ENCODE results near the gene WASF2.
"Not testable (repeated sequence)": the region's sequence is repeated elsewhere in the genome, so short reads cannot be mapped to it uniquely, and the experiment has no call there.

WASF2 gene

DNA sequence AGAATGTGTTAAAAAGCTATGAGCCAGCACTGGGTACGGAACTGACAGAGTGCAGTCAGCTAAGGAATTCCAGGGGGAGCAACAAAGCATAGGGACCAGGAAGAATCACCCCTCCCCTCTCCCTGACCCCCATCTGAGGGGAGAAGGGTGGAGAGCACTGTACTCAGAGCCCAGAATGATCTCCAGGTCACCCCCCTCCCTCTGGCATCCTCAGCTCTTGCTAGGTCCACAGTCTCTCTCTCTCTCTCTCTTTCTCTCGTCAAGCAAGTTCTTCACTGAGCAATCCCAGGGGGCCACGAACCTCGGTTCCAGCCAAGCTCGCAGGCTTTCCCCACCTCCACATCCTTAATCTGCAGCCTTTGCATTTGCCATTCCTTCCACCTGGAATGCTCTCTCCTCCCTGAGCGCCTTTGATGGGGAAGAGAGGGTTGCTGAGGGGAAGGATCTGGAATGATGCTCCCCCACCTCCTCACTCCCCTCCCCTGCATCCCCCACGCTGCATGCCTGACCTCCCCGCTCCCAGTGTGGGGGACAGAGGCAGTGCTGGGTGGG, 6.7 kb upstream of the WASF2 start:
- DNase-seq (ENCODE audit: low spot score): no peak

- no peak for DNase-seq (ENCODE audit: low spot score)
These were observed 2.8 kb upstream of the WASF2 start for GRCh38 chr1:27492796-27493195.

DNA sequence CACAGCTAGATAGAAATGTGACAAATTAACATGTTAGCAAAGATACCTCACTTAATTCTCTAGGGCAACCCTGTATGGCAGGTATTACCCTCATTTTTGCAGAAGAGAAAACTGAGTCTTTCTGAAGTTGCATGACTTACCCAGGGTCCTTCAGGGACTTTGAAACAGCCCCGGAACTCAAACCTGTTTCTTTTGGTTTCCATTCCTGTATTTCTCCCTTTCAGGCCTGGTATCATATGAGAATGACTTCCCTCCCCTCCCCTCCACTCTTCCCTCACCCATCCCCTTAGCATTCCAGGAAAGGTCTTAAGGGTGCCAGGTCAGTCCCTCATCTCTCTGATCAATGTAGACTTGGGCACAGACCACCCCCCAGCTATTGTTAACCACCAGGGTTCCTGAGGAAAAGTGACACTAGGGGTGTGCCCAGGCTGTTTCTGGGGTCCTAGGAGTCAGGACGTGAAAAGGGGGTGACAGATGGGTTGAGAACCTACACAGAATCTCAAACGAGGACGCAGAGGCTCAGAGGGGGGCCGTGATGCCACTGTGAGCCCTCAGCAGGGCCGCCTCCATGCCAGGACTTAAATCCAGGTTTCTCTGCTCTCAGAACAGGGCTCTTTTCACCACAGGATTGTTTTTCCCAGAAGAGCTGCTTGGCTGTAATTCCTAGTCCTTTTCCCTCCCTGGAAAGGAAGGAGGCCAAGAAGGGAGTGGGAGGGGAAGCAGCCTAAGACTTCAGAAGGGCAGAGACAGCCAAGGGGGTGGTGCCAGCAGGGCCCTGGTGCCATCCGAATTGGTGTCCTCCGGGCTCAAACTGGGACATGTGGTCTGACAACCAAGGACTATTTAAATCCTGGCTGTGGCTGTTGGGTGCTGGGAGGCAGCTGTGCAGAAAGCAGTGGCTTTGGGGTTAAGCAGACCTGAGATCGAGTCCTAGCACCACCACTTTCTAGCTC, 2.1 kb upstream of the WASF2 start:
- peak; percentile 84 for DNase-seq (ENCODE audit: low spot score)

DNA sequence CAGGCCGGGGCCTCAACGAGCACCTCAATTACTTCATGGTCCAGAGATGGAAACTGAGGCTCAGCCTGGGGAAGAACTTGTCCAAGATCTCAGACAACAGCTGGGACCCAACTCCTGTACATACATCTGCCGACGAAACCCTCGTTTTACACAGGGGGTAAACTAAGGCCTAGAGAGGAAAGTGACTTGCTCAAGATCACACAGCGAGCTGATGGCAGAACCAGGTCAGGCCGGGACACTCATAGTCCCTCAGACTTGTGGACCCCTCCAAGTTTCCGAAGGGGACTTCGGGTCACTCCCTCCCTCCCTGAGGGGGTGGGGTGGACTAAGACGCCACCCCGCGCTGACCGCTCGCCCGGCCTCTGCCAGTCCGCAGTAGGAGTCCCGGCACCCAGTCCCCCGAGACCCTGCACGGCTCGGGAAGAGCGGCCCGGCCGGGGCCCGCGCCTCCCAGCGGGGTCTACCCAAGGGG, 430 bp downstream of the WASF2 start:
- peak; percentile 25 for DNase-seq (ENCODE audit: low spot score)

GRCh38 chr1:27487966-27488884, 1.7 kb downstream of the WASF2 start:
- DNase-seq (ENCODE audit: low spot score): peak; percentile 33

DNA sequence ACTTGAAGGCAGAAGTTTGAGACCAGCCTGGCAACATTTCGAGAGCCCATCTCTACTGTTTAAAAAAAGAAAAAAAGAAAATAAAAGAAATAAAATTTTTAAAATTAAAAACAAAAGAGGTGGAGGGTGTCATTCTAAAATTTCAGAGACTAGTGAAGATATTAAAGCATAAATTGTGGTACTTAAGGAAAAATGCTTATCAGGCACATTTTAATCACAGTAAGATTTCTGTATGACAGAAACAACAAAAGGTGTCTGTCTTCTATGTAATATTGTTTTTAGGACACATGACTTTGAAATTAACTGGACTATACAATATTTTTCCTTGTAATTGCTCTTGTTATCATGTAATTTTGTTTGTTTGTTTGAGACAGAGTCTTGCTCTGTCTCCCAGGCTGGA, 4.6 kb downstream of the WASF2 start:
- DNase-seq (ENCODE audit: low spot score): no peak

GRCh38 chr1:27483659-27484058, 6.3 kb downstream of the WASF2 start:
- DNase-seq (ENCODE audit: low spot score): no peak

DNA sequence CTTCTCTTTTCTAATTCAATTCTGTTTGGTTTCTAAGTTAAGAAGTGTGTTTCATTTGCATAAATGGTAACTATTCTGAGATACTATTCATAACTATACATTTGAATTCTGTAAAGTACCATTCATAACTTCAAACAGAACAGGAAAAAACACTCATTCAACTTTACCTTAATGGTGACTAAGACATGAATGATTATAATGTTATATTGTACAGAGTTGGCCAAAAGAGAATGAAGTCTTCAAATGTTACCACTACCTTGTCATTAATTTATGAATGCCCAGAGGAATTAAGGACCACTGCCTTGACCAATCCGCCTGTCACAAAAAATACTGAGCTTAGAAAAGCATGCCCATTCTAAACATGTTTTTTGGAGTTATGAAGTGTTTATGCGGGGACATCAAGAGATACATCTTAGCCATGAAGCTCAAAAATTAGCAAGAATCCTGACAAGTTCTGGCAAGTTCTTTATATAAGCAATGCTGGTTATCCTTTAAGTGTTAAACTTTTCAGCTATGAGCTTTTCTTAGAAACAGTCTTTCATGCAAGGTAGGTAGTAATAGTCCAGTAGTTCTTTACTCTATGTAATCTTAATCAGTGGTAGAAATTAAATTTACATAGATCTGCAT, 7.9 kb downstream of the WASF2 start:
- no peak for DNase-seq (ENCODE audit: low spot score)

DNA sequence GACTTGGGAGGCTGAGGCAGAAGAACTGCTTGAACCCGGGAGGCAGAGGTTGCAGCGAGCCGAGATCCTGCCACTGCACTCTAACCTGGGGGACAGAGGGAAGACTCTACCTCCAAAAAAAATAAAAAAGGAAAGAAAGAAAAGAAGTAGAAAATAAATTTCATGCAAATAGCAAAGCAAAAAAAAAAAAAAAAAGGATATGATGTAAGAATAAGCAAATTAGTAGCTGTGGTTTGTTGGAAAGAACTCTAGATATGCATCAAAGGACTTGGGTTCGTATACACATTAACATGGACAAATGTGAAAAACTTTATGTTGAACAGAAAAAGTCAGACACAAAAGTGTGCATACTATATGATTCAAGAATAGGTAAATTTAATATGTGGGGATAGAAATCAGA, 11.9 kb downstream of the WASF2 start:
- no peak for DNase-seq (ENCODE audit: low spot score)

GRCh38 chr1:27476237-27476636, 13.7 kb downstream of the WASF2 start:
- no peak for DNase-seq (ENCODE audit: low spot score)

DNA sequence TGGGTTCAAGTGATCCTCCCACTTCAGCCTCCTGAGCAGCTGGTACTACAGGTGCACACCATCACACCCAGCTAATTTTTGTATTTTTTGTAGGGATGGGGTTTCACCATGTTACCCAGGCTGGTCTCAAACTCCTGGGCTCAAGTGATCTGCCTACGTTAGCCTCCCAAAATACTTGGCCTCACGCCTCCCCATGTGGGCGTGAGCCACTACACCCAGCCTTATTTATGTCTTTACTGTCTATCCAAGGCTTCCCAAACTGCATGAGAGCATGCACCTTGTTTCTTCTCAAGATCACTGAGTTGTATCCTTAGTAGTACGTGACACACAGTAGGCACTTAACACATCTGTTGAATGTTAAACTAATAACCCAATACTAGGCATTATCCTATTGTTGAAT, 14.2 kb downstream of the WASF2 start:
- no peak for DNase-seq (ENCODE audit: low spot score)

- no peak for DNase-seq (ENCODE audit: low spot score)
These were observed 16.2 kb downstream of the WASF2 start for GRCh38 chr1:27473755-27474154.

GRCh38 chr1:27472098-27472497, 17.9 kb downstream of the WASF2 start:
- not testable (repeated sequence) for DNase-seq (ENCODE audit: low spot score)

DNA sequence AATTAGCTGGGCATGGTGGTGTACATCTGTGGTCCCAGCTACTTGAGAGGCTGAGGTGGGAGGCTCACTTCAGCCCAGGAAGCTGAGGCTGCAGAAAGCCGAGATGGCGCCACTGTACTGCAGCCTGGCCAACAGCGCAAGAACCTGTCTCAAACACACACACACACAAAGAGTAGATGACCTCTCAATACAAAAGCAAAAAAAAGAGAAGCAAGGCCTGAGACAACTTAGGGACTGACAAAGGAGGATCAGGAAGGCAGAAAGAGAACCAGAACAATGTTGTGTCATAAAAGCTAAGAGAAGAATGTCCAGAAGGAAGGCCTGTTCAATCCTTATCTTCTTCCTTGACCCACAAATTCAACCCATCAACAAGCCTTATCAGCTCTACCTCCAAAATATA, 18.5 kb downstream of the WASF2 start:
- no peak for DNase-seq (ENCODE audit: low spot score)

DNA sequence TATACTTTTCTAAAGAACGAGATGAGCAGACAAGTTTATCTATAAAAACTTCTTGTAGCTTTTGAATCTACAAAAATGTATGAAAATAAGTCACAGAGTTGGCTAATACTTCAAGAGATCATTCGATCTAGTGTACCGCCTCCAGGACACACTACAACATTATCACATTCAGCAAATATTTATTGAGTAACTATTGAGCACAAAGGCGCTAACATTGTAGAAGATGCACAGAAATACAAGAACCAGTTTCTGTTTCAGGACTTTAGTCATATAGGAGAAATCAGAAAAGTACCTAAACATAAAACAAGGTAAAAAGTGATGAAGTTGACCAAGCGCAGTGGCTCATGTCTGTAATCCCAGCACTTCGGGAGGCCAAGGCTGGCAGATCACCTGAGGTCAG, 20.6 kb downstream of the WASF2 start:
- DNase-seq (ENCODE audit: low spot score): no peak

DNA sequence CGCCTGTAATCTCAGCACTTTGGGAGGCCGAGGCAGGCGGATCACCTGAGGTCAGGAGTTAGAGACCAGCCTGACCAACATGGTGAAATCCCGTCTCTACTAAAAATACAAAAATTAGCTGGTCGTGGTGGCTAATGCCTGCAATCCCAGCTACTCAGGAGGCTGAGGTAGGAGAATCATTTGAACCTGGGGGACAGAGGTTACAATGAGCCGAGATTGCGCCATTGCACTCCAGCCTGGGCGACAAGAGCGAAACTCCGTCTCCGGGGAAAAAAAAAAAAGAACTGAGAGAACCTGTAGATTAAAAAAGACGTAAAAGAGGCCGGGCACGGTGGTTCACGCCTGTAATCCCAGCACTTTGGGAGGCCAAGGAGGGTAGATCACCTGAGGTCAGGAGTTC, 21.6 kb downstream of the WASF2 start:
- not testable (repeated sequence) for DNase-seq (ENCODE audit: low spot score)

DNA sequence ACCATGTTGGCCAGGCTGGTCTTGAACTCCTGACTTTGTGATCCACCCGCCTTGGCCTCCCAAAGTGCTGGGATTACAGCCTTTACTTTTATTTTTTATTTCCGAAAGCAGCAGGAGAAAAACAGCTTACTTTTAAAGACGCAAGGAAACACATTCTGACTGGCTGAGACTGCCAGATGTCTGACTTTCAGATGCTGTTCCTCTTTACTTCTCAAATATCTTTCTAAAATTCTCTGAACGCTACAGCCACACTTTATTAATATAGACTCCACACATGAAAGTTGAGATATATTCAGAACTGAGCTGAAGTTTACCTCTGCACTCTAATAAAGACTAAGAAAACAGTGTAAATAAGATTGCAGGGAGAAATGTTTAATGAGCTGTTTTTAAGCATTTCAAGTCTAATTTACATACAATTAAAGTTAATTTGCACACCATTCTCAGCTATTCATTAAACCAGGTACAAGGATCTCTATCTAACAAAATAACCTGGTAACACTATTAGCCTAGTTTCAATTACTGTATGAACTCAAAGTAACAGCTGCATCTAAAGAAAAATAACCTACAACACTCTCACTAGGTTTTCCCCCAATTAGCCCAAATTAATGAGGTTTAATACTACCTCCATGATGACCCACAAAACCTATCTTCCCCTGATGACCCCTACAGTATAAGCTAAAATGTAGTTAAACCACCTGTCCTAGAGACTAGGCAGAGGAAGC, 24.9 kb downstream of the WASF2 start:
- no peak for DNase-seq (ENCODE audit: low spot score)

DNA sequence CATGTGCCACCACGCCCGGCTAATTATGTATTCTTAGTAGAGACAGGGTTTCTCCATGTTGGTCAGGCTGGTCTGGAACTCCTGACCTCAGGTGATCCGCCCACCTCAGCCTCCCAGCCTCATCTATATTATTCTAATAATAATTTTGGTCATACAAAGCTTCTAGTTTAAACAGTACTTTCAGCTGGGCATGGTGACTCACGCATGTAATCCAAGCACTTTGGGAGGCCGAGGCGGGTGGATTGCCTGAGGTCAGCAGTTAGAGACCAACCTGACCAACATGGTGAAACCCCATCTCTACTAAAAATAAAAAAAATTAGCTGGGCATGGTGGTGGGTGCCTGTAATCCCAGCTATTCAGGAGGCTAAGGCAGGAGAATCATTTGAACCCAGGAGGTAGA, 26.1 kb downstream of the WASF2 start:
- not testable (repeated sequence) for DNase-seq (ENCODE audit: low spot score)

DNA sequence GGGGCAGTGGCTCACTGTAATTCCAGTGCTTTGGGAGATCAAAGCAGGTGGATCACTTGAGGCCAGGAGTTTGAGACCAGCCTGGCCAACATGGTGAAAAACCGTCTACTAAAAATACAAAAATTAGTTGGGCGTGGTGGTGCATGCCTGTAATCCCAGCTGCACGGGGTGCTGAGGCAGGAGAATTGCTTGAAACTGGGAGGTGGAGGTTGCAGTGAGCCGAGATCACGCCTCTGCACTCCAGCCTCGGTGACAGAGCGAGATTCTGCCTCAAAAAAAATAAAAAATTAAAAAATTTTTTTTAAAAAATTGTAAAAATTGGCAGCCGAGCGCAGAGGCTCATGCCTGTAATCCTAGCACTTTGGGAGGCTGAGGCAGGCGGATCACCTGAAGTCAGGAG, 31.4 kb downstream of the WASF2 start:
- DNase-seq (ENCODE audit: low spot score): not testable (repeated sequence)

GRCh38 chr1:27455139-27455811, 34.7 kb downstream of the WASF2 start:
- DNase-seq (ENCODE audit: low spot score): no peak

GRCh38 chr1:27454610-27455009, 35.4 kb downstream of the WASF2 start:
- DNase-seq (ENCODE audit: low spot score): no peak

All from Ammon's horn (tissue), 1 donor.